K562 (cell line): ENCODE measurements around the gene DRC3. TPM values are rescaled to one million over a fixed set of nuclear protein-coding genes. Genes with fewer than 3 reads are reported as not detected.
A peak's percentile ranks its signal among the peaks of the same experiment; 100 is the strongest.

Experiments
- ARID2 ChIP-seq: fragments of 450-650 bp; IDR thresholded peaks from 2 replicates; pipeline ENCODE4 v1.6.1; 2017; ENCODE audit warnings: antibody characterized with exemption, mild to moderate bottlenecking
- BHLHE40 ChIP-seq: IDR thresholded peaks from 2 replicates; pipeline ENCODE4 v1.6.1; 2011; ENCODE audit warnings: low read length, improper control_type of control experiment
- BMI1 ChIP-seq: fragments of 150-350 bp; IDR thresholded peaks from 2 replicates; pipeline ENCODE4 v1.6.1; 2014; ENCODE audit warnings: low read length
- BRF2 ChIP-seq: IDR thresholded peaks from 3 replicates; pipeline ENCODE4 v1.6.1; 2011; ENCODE audit warnings: borderline replicate concordance, mild to moderate bottlenecking; ENCODE audit not compliant: insufficient read length, insufficient read depth
- CCAR2 ChIP-seq: fragments of 200-400 bp; formaldehyde crosslinking; IDR thresholded peaks from 2 replicates; pipeline ENCODE4 v1.6.1; 2017; ENCODE audit warnings: mild to moderate bottlenecking, low read depth, low read length
- ESRRB ChIP-seq: fragments of 250-450 bp; sonication (Bioruptor Pico); IDR thresholded peaks from 2 replicates; pipeline ENCODE4 v1.5.0; 2020; ENCODE audit warnings: mild to moderate bottlenecking, moderate library complexity, borderline replicate concordance
- FOS ChIP-seq: IDR thresholded peaks from 3 replicates; pipeline ENCODE4 v1.6.1; 2011; ENCODE audit not compliant: insufficient read length; ENCODE audit errors: extremely low read depth
- HINFP ChIP-seq: fragments of 450-650 bp; conservative IDR thresholded peaks from 2 replicates; pipeline ENCODE4 v1.6.1; 2016; ENCODE audit warnings: missing genetic modification characterization, low read depth, mild to moderate bottlenecking, control low read depth, missing compliant biosample characterization
- HSF4 ChIP-seq: fragments of 250-450 bp; sonication (Bioruptor Pico); IDR thresholded peaks from 2 replicates; pipeline ENCODE4 v2.1.2; 2022; ENCODE audit warnings: mild to moderate bottlenecking, moderate library complexity, borderline replicate concordance
- NCOA2 ChIP-seq, 2 experiments: fragments of 450-650 bp; IDR thresholded peaks; 2 replicates each; pipeline ENCODE4 v1.6.1; 2018; ENCODE audit warnings: mild to moderate bottlenecking in 2 of 2, moderate library complexity in 1 of 2; ENCODE audit not compliant: partially characterized antibody in 2 of 2
- NFIC ChIP-seq: fragments of 450-650 bp; IDR thresholded peaks from 2 replicates; pipeline ENCODE4 v1.6.1; 2017; ENCODE audit warnings: mild to moderate bottlenecking, inconsistent platforms
- PURB ChIP-seq: sonication (generic); formaldehyde crosslinking; IDR thresholded peaks from 2 replicates; pipeline ENCODE4 v1.9.0; 2021; ENCODE audit warnings: low read depth, mild to moderate bottlenecking, missing genetic modification reagents
- SETDB1 ChIP-seq: IDR thresholded peaks from one replicate; pipeline ENCODE4 v1.6.1; 2012; ENCODE audit warnings: low read length, control low read depth, inconsistent platforms
- SRSF1 ChIP-seq: fragments of 200-400 bp; formaldehyde crosslinking; IDR thresholded peaks from 2 replicates; pipeline ENCODE4 v1.6.1; 2017; ENCODE audit warnings: mild to moderate bottlenecking, low read depth, low read length, moderate library complexity
- TAL1 ChIP-seq: fragments of 450-650 bp; IDR thresholded peaks from 2 replicates; pipeline ENCODE4 v1.6.1; 2016; ENCODE audit warnings: mild to moderate bottlenecking
- TSC22D4 ChIP-seq: fragments of 450-650 bp; IDR thresholded peaks from 2 replicates; pipeline ENCODE4 v1.6.1; 2016; ENCODE audit warnings: missing genetic modification characterization, missing biosample characterization, control low read depth
- ZNF23 ChIP-seq: fragments of 250-450 bp; sonication (Bioruptor Pico); IDR thresholded peaks from 2 replicates; pipeline ENCODE4 v1.4.0; 2020; ENCODE audit warnings: mild to moderate bottlenecking
- ZNF253 ChIP-seq: fragments of 250-450 bp; sonication (Bioruptor Pico); conservative IDR thresholded peaks from 2 replicates; pipeline ENCODE4 v1.6.1; 2021; ENCODE audit warnings: mild to moderate bottlenecking
- ZNF644 ChIP-seq: fragments of 200-800 bp; sonication (Bioruptor generic); IDR thresholded peaks from 2 replicates; pipeline ENCODE4 v1.6.1; 2016; ENCODE audit warnings: low read depth, missing genetic modification characterization, missing compliant biosample characterization
- polyA plus RNA-seq, 8 experiments: library from polyadenylated mRNA; depleted of rRNA in 4 of 8; stranded (reverse) in 5 of 8; unstranded in 3 of 8; fragments of >200 nt; fragmentation: Nextera tagmentation in 2 of 8; fragmentation: Illumina TruSeq in 1 of 8; extraction: Ambion mirVana in 2 of 8; extraction: Trizol in 1 of 8; gene quantifications; 2 replicates each; pipeline versions ENCODE4 v1.2.1 to v1.2.3, GENCODE V29; 2011 to 2014; ENCODE audit warnings: inconsistent platforms in 1 of 8, missing spikeins in 1 of 8
- total RNA-seq, 7 experiments: library from RNA; depleted of rRNA in 6 of 7; stranded (reverse); fragments of >200 nt in 6 of 7; fragmentation: Illumina TruSeq in 2 of 7; extraction: Trizol in 2 of 7; gene quantifications; 2 replicates each; pipeline versions ENCODE4 v1.2.1 to v1.2.3, GENCODE V29; 2011 to 2021; ENCODE audit warnings: low replicate concordance in 1 of 7
- TF ChIP-seq, protein P1 (sequence below): IDR thresholded peaks from 2 replicates; pipeline ENCODE4 v1.6.1; 2016; ENCODE audit warnings: missing genetic modification characterization, missing compliant biosample characterization
- TF ChIP-seq, protein P2 (sequence below): sonication (generic); formaldehyde crosslinking; IDR thresholded peaks from 2 replicates; pipeline ENCODE4 v1.8.0; 2022; ENCODE audit warnings: mild to moderate bottlenecking, low read depth, missing genetic modification reagents
- TF ChIP-seq, protein P3 (sequence below): fragments of 250-450 bp; sonication (Bioruptor Pico); IDR thresholded peaks from 2 replicates; pipeline ENCODE4 v1.5.1; 2021; ENCODE audit warnings: mild to moderate bottlenecking

Gene DRC3
- total and polyA plus RNA-seq, 9 of the 15 experiments (the other 6 are each of a cell fraction or from before 2014, with no cell fraction given) = 0.10 to 0.84 (median 0.30) TPM; not detected in 3

- TF ChIP-seq, protein P1, sequence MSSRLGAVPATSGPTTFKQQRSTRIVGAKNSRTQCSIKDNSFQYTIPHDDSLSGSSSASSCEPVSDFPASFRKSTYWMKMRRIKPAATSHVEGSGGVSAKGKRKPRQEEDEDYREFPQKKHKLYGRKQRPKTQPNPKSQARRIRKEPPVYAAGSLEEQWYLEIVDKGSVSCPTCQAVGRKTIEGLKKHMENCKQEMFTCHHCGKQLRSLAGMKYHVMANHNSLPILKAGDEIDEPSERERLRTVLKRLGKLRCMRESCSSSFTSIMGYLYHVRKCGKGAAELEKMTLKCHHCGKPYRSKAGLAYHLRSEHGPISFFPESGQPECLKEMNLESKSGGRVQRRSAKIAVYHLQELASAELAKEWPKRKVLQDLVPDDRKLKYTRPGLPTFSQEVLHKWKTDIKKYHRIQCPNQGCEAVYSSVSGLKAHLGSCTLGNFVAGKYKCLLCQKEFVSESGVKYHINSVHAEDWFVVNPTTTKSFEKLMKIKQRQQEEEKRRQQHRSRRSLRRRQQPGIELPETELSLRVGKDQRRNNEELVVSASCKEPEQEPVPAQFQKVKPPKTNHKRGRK (tag) = no peak
- TF ChIP-seq BHLHE40 (peak; percentile 28), HSF4 (CRISPR knock-in tag) (no peak), FOS (peak; percentile 89), TSC22D4 (tag) (no peak), BMI1 (no peak), BRF2 (no peak), HINFP (no peak), ESRRB (CRISPR knock-in tag) (no peak), SRSF1 (no peak), NFIC (no peak), ZNF644 (tag) (no peak; the same call in 1 of the 2 replicates), NCOA2 (IDR thresholded peaks at IDR 0.05; ENCODE audit: partially characterized antibody in 2 of 2) (no peak), ZNF253 (no peak), CCAR2 (no peak), PURB (no peak), ZNF23 (CRISPR knock-in tag) (no peak), SETDB1 (no peak), ARID2 (no peak), TAL1 (no peak)
- TF ChIP-seq, protein P2, sequence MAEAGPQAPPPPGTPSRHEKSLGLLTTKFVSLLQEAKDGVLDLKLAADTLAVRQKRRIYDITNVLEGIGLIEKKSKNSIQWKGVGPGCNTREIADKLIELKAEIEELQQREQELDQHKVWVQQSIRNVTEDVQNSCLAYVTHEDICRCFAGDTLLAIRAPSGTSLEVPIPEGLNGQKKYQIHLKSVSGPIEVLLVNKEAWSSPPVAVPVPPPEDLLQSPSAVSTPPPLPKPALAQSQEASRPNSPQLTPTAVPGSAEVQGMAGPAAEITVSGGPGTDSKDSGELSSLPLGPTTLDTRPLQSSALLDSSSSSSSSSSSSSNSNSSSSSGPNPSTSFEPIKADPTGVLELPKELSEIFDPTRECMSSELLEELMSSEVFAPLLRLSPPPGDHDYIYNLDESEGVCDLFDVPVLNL (CRISPR knock-in tag) = no peak
- TF ChIP-seq, protein P3, sequence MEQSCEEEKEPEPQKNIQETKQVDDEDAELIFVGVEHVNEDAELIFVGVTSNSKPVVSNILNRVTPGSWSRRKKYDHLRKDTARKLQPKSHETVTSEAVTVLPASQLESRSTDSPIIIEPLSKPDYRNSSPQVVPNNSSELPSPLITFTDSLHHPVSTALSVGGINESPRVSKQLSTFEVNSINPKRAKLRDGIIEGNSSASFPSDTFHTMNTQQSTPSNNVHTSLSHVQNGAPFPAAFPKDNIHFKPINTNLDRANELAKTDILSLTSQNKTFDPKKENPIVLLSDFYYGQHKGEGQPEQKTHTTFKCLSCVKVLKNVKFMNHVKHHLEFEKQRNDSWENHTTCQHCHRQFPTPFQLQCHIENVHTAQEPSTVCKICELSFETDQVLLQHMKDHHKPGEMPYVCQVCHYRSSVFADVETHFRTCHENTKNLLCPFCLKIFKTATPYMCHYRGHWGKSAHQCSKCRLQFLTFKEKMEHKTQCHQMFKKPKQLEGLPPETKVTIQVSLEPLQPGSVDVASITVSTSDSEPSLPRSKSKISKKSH = no peak
Observed at GRCh38 chr17:18038861-18039534, 66.3 kb downstream of the DRC3 start, which contains the start of the genes ATPAF2 and GID4 (continued).
